ENCODE measurements around the gene AEN.

The AEN gene

DNA sequence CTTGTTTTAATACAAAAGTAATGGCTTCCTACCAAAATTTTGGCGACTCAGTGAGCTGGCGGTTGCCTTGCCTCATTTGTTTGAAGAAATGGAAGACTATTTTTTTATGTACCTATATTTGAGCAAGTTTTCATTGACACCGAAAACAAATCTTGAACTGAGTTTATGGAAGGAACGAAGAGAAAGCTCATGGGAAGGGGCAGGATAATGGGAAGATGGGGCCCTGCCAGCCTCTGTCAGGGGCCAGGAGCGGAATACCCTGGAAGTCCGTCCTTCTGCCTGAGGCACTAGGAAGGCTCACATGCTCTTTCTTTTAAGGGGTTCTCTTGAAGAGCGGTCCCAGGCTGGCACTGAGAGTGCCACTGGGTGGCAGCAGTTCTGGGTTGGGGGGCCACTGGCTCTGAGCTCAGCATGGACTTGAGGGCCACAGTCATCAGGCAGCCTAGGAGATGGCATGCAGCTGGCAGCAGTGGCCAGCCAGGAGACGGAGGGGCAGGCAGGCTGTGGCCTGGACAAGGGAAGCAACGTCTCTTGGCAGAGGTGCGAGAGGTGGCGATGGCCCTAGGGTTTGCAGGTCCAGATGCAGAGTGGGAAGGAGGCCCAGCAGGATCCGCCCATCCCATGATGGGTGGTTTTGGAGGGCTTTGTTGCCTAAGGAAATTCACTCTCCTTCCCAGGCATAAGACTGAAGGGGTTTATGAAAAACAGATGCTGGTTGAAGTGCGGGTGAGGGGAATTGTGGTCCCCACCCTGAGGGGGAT lies 59.3 kb downstream of the AEN start:
- DNase-seq, result no peak

- no peak for DNase-seq
These were observed 60.6 kb downstream of the AEN start for GRCh38 chr15:88681610-88682221.

All from effector CD8-positive, alpha-beta T cell (primary cell).